ENCODE data around the gene TMEM14C.
A peak's percentile ranks its signal among the peaks of the same experiment; 100 is the strongest.
"Not testable (repeated sequence)": the region's sequence is repeated elsewhere in the genome, so short reads cannot be mapped to it uniquely, and the experiment has no call there.

Gene TMEM14C

GRCh38 chr6:10736731-10737130 lies 13.9 kb downstream of the TMEM14C start:
- peaks cover 7% of the 10 kb centered on the region for H3K27me3 Mint-ChIP-seq (ENCODE audit: low read depth, poor library complexity)
- H3K4me3 Mint-ChIP-seq = no peak overlapping the region
- no peak for DNase-seq
- peaks cover 17% of the 10 kb centered on the region for H3K4me1 Mint-ChIP-seq
- no peak overlapping the region for H3K27ac Mint-ChIP-seq
- TF ChIP-seq, protein P1, sequence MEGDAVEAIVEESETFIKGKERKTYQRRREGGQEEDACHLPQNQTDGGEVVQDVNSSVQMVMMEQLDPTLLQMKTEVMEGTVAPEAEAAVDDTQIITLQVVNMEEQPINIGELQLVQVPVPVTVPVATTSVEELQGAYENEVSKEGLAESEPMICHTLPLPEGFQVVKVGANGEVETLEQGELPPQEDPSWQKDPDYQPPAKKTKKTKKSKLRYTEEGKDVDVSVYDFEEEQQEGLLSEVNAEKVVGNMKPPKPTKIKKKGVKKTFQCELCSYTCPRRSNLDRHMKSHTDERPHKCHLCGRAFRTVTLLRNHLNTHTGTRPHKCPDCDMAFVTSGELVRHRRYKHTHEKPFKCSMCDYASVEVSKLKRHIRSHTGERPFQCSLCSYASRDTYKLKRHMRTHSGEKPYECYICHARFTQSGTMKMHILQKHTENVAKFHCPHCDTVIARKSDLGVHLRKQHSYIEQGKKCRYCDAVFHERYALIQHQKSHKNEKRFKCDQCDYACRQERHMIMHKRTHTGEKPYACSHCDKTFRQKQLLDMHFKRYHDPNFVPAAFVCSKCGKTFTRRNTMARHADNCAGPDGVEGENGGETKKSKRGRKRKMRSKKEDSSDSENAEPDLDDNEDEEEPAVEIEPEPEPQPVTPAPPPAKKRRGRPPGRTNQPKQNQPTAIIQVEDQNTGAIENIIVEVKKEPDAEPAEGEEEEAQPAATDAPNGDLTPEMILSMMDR (IDR thresholded peaks at IDR 0.05) = no peak
- H3K9me3 Mint-ChIP-seq = peaks cover 4% of the 10 kb centered on the region
- H3K36me3 Mint-ChIP-seq (ENCODE audit: low read depth) = peaks cover 71% of the 10 kb centered on the region

DNA sequence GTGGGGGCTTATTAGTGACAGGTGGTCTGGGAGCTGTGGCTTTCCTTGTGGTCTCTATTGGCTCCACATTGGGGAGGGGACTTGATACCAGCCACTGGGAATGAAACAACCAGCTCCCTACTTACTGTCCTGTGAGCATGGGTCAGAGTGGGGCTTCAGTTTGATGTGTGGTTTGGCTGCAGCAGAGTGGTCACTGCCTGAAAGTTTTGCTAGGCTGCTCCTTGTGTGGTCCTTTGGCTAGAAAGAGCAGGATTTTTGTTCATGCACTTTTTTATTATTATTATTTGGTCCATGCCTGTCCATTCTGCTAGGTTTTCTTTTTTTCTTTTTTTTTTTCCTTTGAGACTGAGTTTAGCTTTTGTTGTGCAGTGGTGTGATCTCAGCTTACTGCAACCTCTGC lies 17.2 kb downstream of the TMEM14C start:
- no peaks in the 10 kb centered on the region for H3K9me3 Mint-ChIP-seq
- H3K27ac Mint-ChIP-seq = no peak overlapping the region
- TF ChIP-seq, protein P1 (IDR thresholded peaks at IDR 0.05) = no peak
- H3K36me3 Mint-ChIP-seq (ENCODE audit: low read depth) = peaks cover 50% of the 10 kb centered on the region
- DNase-seq = no peak
- H3K27me3 Mint-ChIP-seq (ENCODE audit: low read depth, poor library complexity) = peaks cover 7% of the 10 kb centered on the region
- H3K4me1 Mint-ChIP-seq = peaks cover 3% of the 10 kb centered on the region
- no peak overlapping the region for H3K4me3 Mint-ChIP-seq

DNA sequence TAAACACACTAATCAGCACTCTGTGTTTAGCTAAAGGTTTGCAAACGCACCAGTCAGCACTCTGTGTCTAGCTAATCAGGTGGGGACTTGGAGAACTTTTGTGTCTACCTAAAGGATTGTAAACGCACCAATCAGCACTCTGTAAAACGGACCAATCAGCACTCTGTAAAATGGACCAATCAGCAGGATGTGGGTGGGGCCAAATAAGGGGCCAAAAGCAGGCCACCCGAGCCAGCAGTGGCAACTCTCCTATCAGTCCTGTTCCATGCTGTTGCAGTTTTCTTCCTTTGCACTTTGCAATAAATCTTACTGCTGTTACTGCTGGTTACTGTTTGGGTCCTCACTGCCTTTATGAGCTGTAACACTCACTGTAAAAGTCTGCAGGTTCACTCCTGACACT lies 18.8 kb downstream of the TMEM14C start:
- H3K4me3 Mint-ChIP-seq; H3K9me3 Mint-ChIP-seq; H3K27me3 Mint-ChIP-seq (ENCODE audit: low read depth, poor library complexity); H3K27ac Mint-ChIP-seq; DNase-seq: not testable (repeated sequence)
- peaks cover 12% of the 10 kb centered on the region for H3K4me1 Mint-ChIP-seq
- H3K36me3 Mint-ChIP-seq (ENCODE audit: low read depth) = peaks cover 42% of the 10 kb centered on the region

DNA sequence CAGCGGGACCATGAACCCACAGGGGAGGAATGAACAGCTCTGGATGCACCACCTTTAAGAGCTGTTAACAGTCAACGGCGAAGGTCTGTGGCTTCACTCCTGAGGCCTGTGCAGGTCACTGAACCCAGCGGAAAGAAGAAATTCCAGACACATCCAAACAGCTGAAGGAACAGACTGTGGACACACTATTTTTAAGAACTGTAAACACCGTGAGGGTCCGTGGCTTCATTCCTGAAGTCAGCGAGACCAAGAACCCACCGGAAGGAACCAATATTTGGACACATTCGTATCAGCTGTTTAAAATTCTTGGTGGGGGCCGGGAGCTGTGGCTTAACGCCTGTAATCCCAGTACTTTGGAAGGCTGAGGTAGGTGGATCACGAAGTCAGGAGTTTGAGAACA lies 19.4 kb downstream of the TMEM14C start:
- no peak overlapping the region for H3K4me3 Mint-ChIP-seq
- no peaks in the 10 kb centered on the region for H3K9me3 Mint-ChIP-seq
- TF ChIP-seq, protein P1 (IDR thresholded peaks at IDR 0.05) = no peak
- peaks cover 38% of the 10 kb centered on the region for H3K36me3 Mint-ChIP-seq (ENCODE audit: low read depth)
- H3K27ac Mint-ChIP-seq = peak overlapping the region; percentile 72
- no peak for DNase-seq
- H3K4me1 Mint-ChIP-seq = peaks cover 18% of the 10 kb centered on the region
- H3K27me3 Mint-ChIP-seq (ENCODE audit: low read depth, poor library complexity) = peaks cover 10% of the 10 kb centered on the region

DNA sequence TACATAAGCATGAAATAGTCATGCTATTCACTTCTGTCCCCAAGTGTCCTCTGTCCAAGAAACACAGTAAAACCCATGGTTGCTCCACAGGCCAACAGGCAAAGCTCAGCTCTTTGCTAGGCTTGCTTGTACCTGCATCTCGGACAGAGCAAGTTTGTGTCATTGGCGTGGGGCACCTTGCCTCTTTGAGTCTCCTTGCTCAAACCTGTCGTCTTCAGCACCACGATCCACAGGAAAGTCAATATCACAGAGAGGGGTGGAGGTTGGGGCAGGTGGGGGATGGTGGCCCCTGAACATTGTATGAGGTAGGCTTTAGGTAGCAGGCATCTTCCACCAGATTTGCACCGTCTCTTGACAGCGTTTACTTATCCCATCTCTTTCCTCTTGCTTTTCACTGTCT lies 20.6 kb downstream of the TMEM14C start:
- Mint-ChIP-seq H3K27ac (no peak overlapping the region), H3K4me3 (no peak overlapping the region), H3K4me1 (peaks cover 26% of the 10 kb centered on the region), H3K36me3 (ENCODE audit: low read depth) (peaks cover 32% of the 10 kb centered on the region), H3K9me3 (no peaks in the 10 kb centered on the region), H3K27me3 (ENCODE audit: low read depth, poor library complexity) (peaks cover 7% of the 10 kb centered on the region)
- TF ChIP-seq, protein P1 (IDR thresholded peaks at IDR 0.05) = no peak
- no peak for DNase-seq

- Mint-ChIP-seq H3K4me3 (no peak overlapping the region), H3K4me1 (peaks cover 42% of the 10 kb centered on the region), H3K27me3 (ENCODE audit: low read depth, poor library complexity) (peaks cover 3% of the 10 kb centered on the region), H3K27ac (no peak overlapping the region), H3K9me3 (no peaks in the 10 kb centered on the region), H3K36me3 (ENCODE audit: low read depth) (peaks cover 18% of the 10 kb centered on the region)
- TF ChIP-seq, protein P1 (IDR thresholded peaks at IDR 0.05) = no peak
- no peak for DNase-seq
These were observed 22.2 kb downstream of the TMEM14C start for GRCh38 chr6:10745116-10745515.

All from nephron progenitor cell (in vitro differentiated cells).